DMS 273 (cell line): ENCODE results near the gene UBE2S.
A peak's percentile ranks its signal among the peaks of the same experiment; 100 is the strongest.
"Not testable (repeated sequence)": the region's sequence is repeated elsewhere in the genome, so short reads cannot be mapped to it uniquely, and the experiment has no call there.

Experiments
- DNase-seq: peaks from one replicate; lab custom pipeline; 2025; ENCODE audit not compliant: unreplicated experiment; lab: John Stamatoyannopoulos, UW

The UBE2S gene

DNA sequence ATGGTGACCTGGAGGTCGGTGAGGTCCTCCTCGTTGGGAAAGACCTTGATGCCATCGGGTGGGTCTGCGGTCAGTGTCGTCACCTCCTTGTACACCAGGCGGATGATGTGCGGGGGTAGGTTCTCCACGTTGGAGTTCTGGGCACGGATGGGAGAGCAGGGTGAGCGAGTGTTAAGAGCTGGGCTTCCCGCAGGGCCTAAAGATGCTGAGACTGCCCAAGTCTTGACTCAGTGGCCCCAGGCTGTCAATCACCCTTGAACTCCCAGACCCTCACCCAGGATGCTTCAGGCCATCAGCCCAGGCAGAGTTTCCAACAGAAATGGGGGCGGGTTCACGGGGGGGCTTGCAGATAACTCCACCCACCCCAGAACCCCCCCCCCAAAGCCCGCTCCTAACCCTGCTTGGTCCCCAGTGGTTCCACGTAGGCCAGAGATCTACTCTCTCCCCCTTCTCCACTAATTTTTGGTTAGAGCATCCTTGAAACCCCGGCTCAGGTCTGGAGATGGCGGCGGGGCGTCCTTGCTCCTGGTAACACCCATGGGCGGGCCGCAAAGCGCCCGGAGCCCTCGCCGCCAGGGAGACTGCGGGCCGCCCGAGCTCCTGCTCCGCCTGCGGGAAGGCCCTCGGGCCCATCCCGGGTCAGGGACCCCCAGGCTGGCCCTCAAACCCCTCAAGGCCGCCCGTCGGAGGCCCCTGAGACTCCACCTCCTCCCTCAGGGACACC, 600 bp downstream of the UBE2S start:
- peak; percentile 58 for DNase-seq

DNA sequence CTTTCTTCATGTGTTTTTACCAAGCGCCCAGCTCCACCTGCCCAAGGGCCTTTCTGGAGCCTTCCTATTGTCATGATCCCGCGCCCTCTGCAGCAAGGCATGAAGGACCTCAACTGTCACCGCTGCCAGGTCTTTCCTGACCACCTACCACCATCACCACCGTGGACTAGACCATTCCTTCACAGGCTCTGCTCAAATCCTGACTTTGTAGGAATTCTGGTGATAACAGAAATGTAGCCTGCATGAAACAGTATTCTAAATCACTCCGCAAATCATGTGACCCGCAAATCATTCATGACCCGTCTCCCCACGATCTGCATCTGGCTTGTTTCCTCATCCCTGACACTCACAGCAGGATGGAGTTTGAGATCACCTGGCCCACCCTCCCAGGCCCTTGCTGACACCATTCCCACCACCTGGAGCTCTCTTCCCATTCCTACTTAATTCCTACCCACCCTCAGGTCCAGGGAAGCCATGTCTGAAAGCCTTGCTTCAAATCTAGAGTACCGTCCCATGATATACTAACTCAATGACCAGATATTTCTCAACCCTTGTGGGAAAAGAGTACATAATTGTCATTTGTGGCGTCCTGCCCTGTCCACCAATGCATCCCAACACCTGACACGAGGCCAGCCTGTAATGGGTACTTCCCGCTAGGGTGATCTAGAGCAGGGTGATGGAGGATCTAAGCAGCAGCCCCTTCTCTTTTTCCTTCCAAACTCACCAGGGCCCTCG, 1.3 kb downstream of the UBE2S start:
- no peak for DNase-seq

GRCh38 chr19:55405638-55406037, 1.9 kb downstream of the UBE2S start:
- DNase-seq: no peak

DNA sequence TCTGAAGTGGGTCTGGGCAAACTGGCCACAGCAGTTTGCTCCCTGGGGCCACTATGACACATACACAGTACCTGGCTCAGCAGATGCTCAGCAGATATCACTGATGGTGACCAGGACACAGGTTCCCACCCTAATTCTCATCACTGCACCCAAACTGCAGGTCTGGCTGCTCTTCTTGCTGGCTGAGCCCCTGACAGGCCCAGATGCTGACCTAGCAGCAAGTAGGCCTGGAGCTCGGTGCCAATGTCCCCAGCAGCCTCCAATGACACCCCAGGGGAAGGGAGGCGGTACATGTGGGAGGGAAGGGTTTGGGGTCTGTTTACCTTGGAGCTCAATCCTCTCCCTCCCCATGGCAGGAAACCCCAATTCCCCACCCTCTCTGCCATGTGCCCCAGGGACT, 5.1 kb downstream of the UBE2S start:
- no peak for DNase-seq

DNA sequence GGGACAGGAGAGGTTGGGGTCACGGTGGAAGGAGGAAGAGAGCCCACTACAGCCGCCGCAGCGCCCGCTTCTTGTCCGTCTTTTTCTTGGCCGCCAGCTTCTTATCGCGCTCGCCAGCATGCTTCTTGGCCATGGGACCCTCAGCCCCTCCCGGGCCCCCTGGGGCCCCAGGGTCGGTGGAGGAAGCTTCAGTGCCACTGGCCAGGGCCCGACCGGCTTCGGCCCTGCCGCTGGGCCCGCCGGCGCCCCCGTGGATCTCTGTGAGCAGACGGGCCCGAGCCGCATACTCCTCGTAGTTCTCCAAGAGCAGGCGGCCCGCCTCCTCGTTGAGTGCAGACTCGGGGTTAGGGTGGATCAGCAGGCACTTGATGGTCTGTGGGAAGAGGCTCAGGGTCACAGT, 6.2 kb downstream of the UBE2S start:
- not testable (repeated sequence) for DNase-seq

DNA sequence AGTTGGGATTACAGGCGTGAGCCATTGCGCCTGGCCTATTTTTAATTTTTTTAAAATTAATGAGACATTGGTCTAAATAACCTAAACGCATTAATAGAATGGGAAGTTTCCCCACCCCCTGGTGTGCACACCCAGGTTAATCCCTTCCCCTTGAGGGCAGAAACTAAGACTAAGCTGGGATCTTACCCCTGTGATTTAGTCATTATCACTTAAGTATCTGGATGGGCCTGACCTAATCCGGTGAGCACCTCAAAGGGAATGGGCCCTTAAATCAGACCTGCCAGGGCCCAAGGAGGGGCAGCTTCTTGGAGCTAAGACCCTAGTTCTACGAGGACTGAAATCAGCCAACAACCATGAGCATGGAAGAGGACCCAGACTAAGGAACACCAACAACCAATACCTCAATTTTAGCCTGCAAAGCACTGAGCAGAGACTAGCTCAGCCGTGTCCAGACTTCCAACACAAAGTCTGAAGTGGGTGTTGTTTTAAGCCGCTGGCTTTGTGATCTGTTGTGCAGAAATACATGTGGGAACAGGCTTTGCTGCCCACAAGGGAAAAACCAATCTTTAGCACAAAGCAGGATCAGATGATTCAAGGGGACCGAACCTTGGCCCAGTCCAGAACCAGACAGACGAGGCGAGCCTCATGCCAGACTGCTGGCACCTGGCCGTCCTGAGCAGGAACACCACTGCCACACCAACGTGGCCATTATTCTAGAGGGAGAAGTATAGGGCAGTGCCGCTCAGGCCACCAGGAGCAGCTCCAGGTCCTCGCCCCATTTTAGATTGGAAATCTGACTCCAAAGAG, 7.1 kb downstream of the UBE2S start:
- DNase-seq: no peak

DNA sequence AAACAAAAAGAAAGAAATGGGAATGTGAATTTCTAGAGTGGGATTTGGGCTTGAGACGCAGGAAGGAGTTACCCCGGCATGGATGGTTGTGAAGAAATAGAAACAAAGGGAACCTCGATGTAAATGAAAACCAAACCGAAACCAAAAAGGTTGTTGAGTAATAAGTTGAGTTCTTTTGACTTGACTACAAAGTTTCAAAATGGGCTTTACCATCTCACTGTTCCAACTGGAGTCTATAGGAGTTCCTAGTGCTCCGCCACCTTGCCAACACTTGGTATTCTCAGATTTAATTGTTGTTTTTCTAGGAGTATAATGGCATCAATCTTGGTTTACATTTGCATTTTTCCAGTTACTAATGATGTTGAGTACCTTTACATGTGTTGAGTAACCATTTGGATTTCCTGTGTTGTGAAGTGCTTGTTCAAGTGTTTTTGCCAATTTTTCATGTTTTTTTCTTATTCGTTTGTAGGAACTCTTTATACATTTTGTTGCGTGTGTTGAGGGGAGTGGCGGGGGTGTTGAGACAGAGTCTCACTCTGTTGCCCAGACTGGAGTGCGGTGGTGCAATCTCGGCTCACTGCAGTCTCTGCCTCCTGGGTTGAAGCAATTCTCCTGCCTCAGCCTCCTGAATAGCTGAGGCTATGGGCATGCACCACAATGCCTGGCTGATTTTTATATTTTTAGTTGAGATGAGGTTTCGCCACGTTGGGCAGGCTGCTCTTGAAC, 9.2 kb downstream of the UBE2S start:
- DNase-seq: no peak

DNA sequence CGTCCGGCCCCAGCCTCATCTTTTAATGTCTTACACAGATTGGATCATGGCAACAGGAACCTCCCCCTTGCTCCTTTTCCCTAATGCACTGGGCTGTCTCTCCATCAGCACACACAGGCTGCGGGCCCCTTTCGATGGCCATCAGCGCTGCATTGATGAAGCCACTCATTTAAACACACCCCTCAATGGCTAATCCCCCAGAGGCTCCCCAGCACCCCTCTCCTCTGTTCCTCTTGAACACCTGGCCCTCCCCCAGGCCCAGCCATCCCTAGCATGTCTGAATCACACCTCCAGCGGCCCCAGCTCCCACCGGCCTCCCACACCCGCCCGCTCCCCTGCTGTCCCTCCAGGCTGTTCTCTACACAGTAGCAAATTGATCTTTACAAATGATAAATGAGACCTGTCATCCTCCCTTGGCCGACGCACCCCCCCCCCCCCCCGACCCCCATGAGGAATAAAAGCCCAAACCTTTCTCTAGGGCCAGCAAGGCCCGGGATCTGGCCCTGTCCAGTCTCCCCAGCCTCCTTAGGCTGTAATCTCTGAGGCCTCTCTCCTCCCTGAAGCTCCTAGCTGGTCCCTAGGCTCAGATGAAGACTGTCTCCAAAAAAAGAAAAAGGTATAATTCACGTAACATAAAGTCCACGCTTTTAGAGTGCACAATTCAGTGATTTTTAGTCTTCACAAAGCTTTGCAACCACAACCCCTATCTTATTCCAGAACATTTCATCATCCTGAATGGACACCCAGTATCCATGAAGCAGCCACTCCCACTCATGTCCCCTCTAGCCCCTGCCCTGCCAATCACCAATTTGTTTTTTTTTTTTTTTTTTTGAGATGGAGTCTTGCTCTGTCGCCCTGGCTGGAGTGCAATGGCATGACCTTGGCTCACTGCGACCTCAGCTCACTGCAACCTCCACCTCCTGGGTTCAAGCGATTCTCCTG, 14.5 kb downstream of the UBE2S start:
- DNase-seq: no peak

- peak; percentile 59 for DNase-seq
Observed at GRCh38 chr19:55391702-55392615, 15.6 kb downstream of the UBE2S start.

GRCh38 chr19:55391191-55391670, 16.4 kb downstream of the UBE2S start:
- DNase-seq: peak; percentile 59

- DNase-seq: peak; percentile 63
Observed at GRCh38 chr19:55390461-55390880, 17.1 kb downstream of the UBE2S start.

GRCh38 chr19:55389386-55390317, 17.9 kb downstream of the UBE2S start:
- DNase-seq: no peak

DNA sequence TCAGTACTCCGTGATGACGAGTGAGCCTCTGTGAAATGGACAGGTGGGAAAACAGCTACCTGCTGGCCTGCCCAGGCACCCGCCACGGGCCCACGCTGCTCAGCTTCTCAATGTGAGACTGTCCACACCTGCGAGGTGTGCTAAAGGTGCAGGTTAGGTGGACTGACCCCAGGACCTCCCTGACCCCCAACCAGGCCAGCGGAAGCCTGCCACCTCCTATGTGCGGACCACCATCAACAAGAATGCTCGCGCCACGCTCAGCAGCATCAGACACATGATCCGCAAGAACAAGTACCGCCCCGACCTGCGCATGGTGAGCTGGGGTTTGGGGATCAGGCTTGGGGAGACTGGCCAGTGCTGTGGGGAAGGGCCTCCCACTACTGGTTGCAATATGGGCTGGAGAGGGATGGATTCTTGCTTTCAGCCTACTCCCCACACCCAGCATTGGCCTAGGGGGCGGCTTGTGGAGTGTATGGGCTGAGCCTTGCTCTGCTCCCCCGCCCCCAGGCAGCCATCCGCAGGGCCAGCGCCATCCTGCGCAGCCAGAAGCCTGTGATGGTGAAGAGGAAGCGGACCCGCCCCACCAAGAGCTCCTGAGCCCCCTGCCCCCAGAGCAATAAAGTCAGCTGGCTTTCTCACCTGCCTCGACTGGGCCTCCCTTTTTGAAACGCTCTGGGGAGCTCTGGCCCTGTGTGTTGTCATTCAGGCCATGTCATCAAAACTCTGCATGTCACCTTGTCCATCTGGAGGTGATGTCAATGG, 19.7 kb downstream of the UBE2S start:
- no peak for DNase-seq

GRCh38 chr19:55386493-55386971, 21.1 kb downstream of the UBE2S start:
- DNase-seq: no peak

DNA sequence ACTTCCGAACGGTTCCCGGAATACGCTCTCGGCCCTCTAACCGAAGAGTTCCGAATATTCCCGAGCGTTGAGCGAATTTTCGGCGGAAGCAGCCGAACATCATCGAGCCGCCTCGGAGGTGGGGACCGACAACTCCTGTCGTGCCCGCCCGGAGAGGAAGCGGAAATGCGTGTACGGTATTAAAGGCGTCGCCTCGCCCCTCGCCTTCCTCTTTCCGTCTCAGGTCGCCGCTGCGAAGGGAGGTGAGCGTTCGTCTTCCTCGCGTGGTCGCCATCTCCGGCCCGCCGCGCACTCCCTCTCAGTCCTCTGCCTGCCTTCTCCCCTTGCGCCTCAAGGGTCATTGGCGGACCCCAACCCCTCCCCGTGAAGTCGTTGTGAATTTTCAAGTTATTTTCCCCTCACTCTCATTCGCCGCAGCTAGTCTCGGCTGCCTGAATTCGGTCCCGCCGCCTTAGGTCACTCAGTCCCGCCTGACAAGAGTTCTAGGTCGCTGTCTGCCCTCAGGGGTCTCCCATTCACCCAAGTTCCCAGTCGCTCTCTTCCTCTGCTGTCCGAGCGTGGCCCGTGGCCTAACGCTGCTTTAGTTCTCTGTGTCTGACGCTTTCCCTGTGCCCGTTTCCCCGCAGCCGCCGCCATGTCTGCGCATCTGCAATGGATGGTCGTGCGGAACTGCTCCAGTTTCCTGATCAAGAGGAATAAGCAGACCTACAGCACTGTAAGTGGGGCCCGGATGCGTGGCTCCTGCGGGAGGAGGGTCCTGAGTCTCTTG, 21.7 kb downstream of the UBE2S start, which contains the start of gene RPL28:
Gene RPL28 (plus strand): TSS at position 209 of the 769 bp plus-strand sequence. CDS start 426 bp downstream, at position 635.
- DNase-seq: peak; percentile 100
